ENCODE results near the gene PRKRIP1.

The PRKRIP1 gene

DNA sequence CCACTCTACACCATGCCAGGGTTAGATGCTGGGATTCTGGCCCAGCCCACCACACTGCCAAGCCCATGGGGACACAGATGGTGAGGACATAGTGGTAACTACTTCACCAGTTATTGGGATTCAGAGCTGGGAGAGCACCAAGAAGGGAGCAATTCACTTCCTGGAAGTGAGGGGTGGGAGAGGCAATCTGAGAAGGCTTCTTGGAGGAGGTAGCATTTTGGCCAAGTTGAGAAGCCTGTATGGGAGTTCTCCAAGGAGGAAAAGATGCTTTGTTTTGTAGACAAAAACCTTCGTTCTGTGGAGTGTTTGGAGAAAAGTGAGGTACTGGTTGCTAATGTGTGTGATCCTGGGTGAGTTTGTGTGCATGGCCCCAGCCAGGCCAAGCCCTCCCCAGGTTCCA, 3.8 kb upstream of the PRKRIP1 start:
- no peak for DNase-seq
- no peaks in the 10 kb centered on the region for H3K9me3 ChIP-seq (ENCODE audit: severe bottlenecking)
- H3K36me3 ChIP-seq, result peaks cover 24% of the 10 kb centered on the region
- H3K4me3 ChIP-seq (ENCODE audit: low read depth, low read length), result no peak overlapping the region
- no peaks in the 10 kb centered on the region for H3K27me3 ChIP-seq (ENCODE audit: insufficient read depth, low read depth, severe bottlenecking)
- TF ChIP-seq, protein P1, sequence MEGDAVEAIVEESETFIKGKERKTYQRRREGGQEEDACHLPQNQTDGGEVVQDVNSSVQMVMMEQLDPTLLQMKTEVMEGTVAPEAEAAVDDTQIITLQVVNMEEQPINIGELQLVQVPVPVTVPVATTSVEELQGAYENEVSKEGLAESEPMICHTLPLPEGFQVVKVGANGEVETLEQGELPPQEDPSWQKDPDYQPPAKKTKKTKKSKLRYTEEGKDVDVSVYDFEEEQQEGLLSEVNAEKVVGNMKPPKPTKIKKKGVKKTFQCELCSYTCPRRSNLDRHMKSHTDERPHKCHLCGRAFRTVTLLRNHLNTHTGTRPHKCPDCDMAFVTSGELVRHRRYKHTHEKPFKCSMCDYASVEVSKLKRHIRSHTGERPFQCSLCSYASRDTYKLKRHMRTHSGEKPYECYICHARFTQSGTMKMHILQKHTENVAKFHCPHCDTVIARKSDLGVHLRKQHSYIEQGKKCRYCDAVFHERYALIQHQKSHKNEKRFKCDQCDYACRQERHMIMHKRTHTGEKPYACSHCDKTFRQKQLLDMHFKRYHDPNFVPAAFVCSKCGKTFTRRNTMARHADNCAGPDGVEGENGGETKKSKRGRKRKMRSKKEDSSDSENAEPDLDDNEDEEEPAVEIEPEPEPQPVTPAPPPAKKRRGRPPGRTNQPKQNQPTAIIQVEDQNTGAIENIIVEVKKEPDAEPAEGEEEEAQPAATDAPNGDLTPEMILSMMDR (IDR thresholded peaks at IDR 0.05; ENCODE audit: low read depth, low read length), result no peak
- no peak overlapping the region for H3K27ac ChIP-seq

GRCh38 chr7:102393467-102393866, 2.7 kb upstream of the PRKRIP1 start:
- H3K27ac ChIP-seq, result no peak overlapping the region
- H3K27me3 ChIP-seq (ENCODE audit: insufficient read depth, low read depth, severe bottlenecking), result no peaks in the 10 kb centered on the region
- no peak for DNase-seq
- H3K36me3 ChIP-seq, result peaks cover 27% of the 10 kb centered on the region
- no peak overlapping the region for H3K4me3 ChIP-seq (ENCODE audit: low read depth, low read length)
- TF ChIP-seq, protein P1 (IDR thresholded peaks at IDR 0.05; ENCODE audit: low read depth, low read length), result no peak
- no peaks in the 10 kb centered on the region for H3K9me3 ChIP-seq (ENCODE audit: severe bottlenecking)

DNA sequence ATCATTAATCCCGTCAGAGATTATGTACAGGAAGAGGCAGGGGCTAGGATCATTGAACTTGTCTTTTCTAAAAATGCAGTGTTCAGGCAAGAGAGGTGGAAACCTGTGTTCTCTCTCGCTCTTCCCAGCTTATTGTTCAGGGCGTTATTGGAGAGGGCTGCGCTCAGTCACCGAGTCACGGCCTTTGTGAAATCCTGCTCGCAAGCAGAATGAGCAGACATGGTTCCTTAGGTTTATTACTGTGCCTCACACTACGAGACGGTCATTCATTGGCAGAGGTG, 631 bp upstream of the PRKRIP1 start:
- H3K27ac ChIP-seq, result peak overlapping the region; percentile 90
- H3K4me3 ChIP-seq (ENCODE audit: low read depth, low read length), result peak overlapping the region; percentile 61
- H3K36me3 ChIP-seq, result peaks cover 45% of the 10 kb centered on the region
- TF ChIP-seq, protein P1 (IDR thresholded peaks at IDR 0.05; ENCODE audit: low read depth, low read length), result no peak
- no peaks in the 10 kb centered on the region for H3K9me3 ChIP-seq (ENCODE audit: severe bottlenecking)
- H3K27me3 ChIP-seq (ENCODE audit: insufficient read depth, low read depth, severe bottlenecking), result no peaks in the 10 kb centered on the region
- no peak for DNase-seq

- Histone ChIP-seq H3K9me3 (ENCODE audit: severe bottlenecking) (no peaks in the 10 kb centered on the region), H3K4me3 (ENCODE audit: low read depth, low read length) (peak overlapping the region; percentile 61), H3K36me3 (peaks cover 53% of the 10 kb centered on the region), H3K27me3 (ENCODE audit: insufficient read depth, low read depth, severe bottlenecking) (no peaks in the 10 kb centered on the region), H3K27ac (peak overlapping the region; percentile 90)
- DNase-seq, result no peak
- TF ChIP-seq, protein P1 (IDR thresholded peaks at IDR 0.05; ENCODE audit: low read depth, low read length), result no peak
These were observed 502 bp downstream of the PRKRIP1 start for GRCh38 chr7:102396710-102397019.

DNA sequence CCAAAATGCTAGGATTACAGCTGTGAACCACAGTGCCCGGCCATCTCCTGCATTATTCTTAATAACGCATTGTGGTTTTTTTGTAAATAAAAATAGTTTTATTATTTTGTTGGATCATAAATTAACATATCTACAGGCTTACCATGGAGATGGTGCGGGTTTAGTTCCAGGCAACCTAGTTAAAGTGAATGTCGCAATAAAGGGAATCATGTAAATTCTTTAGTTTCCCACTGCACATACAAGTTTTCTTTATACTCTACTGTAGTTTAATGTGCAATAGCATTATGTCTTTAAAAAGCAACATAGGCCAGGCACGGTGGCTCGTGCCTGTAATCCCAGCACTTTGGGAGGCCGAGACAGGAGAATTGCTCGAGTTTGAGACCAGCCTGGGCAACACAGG, 2.4 kb downstream of the PRKRIP1 start:
- no peak for DNase-seq
- H3K36me3 ChIP-seq, result peaks cover 55% of the 10 kb centered on the region
- H3K9me3 ChIP-seq (ENCODE audit: severe bottlenecking), result no peaks in the 10 kb centered on the region
- H3K27me3 ChIP-seq (ENCODE audit: insufficient read depth, low read depth, severe bottlenecking), result no peaks in the 10 kb centered on the region
- TF ChIP-seq, protein P1 (IDR thresholded peaks at IDR 0.05; ENCODE audit: low read depth, low read length), result no peak
- no peak overlapping the region for H3K27ac ChIP-seq
- H3K4me3 ChIP-seq (ENCODE audit: low read depth, low read length), result no peak overlapping the region

DNA sequence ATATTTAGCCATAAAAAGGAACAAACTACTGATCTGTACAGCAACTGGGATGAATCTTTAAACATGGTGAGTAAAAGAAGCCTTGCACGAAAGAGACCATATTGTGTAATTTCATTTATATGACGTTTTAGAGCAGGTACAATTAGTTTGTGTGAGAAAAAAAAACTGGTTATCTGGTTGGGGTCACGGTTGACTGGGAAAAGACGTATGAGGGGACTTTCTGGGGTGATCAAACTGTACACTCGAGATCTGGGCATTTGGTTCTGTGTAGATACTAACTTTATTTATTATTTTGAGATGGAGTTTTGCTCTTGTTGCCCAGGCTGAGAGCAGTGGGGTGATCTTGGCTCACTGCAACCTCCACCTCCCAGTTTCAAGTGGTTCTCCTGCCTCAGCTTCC, 4.2 kb downstream of the PRKRIP1 start:
- peaks cover 69% of the 10 kb centered on the region for H3K36me3 ChIP-seq
- H3K27ac ChIP-seq, result no peak overlapping the region
- H3K27me3 ChIP-seq (ENCODE audit: insufficient read depth, low read depth, severe bottlenecking), result no peaks in the 10 kb centered on the region
- no peak for DNase-seq
- H3K4me3 ChIP-seq (ENCODE audit: low read depth, low read length), result no peak overlapping the region
- TF ChIP-seq, protein P1 (IDR thresholded peaks at IDR 0.05; ENCODE audit: low read depth, low read length), result no peak
- H3K9me3 ChIP-seq (ENCODE audit: severe bottlenecking), result no peaks in the 10 kb centered on the region
